Endothelial cell of umbilical vein (primary cell): Measurements from ENCODE around the gene JADE1. TPM values are rescaled to one million over a fixed set of nuclear protein-coding genes. Genes with fewer than 3 reads are reported as not detected.

Source experiments
- BruUV-seq: library from RNA; stranded (reverse); fragments of 400-500 nt; replicated peaks from 2 replicates; lab custom pipeline; 2021; lab: Mats Ljungman, UMichigan
- CTCF ChIA-PET: fragments of 300-600, 350-600 bp; sonication (Branson Sonifier 250); formaldehyde crosslinking; loops from one replicate; lab custom pipeline; 2021; ENCODE audit warnings: antibody characterized with exemption, inconsistent platforms; lab: Charles Lee
- POLR2A ChIA-PET: fragments of 300-600, 350-600 bp; sonication (Branson Sonifier 250); formaldehyde crosslinking; loops from one replicate; lab custom pipeline; 2021; ENCODE audit warnings: antibody characterized with exemption, inconsistent platforms; lab: Charles Lee
- DNase-seq: peaks from one replicate; pipeline ENCODE4 v3.0.0-alpha.2; 2011; ENCODE audit warnings: low read depth, low spot score
- FAIRE-seq: peaks from 2 replicates; lab custom pipeline; 2011; peaks lifted over from hg19 to GRCh38; lab: Jason Lieb, UNC
- H2AFZ ChIP-seq: 2 replicates; pipeline ENCODE4 v1.6.0; 2012; ENCODE audit warnings: low read depth, low read length, control low read depth, inconsistent platforms
- H3K27ac ChIP-seq: 2 replicates; pipeline ENCODE4 v1.5.1; 2011; ENCODE audit warnings: low read depth, mild to moderate bottlenecking, control low read depth, low read length, moderate library complexity; ENCODE audit not compliant: insufficient read depth
- H3K27me3 ChIP-seq, 2 experiments: 2 replicates each; pipeline versions ENCODE4 v1.6.0 to v1.6.1; 2011; ENCODE audit warnings: low read length in 2 of 2, mixed read lengths in 1 of 2; ENCODE audit not compliant: control insufficient read depth in 2 of 2, insufficient read depth in 2 of 2
- H3K36me3 ChIP-seq, 2 experiments: 2 replicates in 1 of 2; 3 replicates in 1 of 2; pipeline ENCODE4 v1.5.1; 2011; ENCODE audit warnings: low read length in 2 of 2, mild to moderate bottlenecking in 1 of 2, moderate library complexity in 1 of 2; ENCODE audit not compliant: control insufficient read depth in 2 of 2, insufficient read depth in 2 of 2; ENCODE audit errors: extremely low read depth in 1 of 2
- H3K4me1 ChIP-seq: 3 replicates; pipeline ENCODE4 v1.5.1; 2011; ENCODE audit warnings: mild to moderate bottlenecking, low read length; ENCODE audit not compliant: control insufficient read depth, insufficient read depth; ENCODE audit errors: extremely low read depth
- H3K4me2 ChIP-seq: 2 replicates; pipeline ENCODE4 v1.6.1; 2011; ENCODE audit warnings: low read length, control low read depth, mixed read lengths; ENCODE audit not compliant: insufficient read depth
- H3K4me3 ChIP-seq, 3 experiments: fragments of 200-600 bp in 1 of 3; sonication (generic), shearing (Covaris generic) in 1 of 3; replicated peaks in 1 of 3; 2 replicates each; pipeline ENCODE4 v1.5.1; 2011 to 2016; ENCODE audit warnings: control low read depth in 3 of 3, low read length in 3 of 3, mild to moderate bottlenecking in 2 of 3, inconsistent platforms in 1 of 3, low read depth in 1 of 3, moderate library complexity in 1 of 3; ENCODE audit not compliant: insufficient read depth in 1 of 3
- H3K79me2 ChIP-seq: 2 replicates; pipeline ENCODE4 v1.6.0; 2012; ENCODE audit warnings: low read length, inconsistent platforms; ENCODE audit not compliant: control insufficient read depth, insufficient read depth
- H3K9ac ChIP-seq: replicated peaks from 2 replicates; pipeline ENCODE3; 2011; ENCODE audit warnings: low read length, control low read depth; ENCODE audit not compliant: insufficient read depth; ENCODE audit errors: extremely low read depth
- H3K9me1 ChIP-seq: replicated peaks from 3 replicates; pipeline ENCODE4 v1.6.0; 2011; ENCODE audit warnings: mild to moderate bottlenecking, low read length; ENCODE audit not compliant: control insufficient read depth, insufficient read depth; ENCODE audit errors: extremely low read depth
- H3K9me3 ChIP-seq: replicated peaks from 2 replicates; pipeline ENCODE4 v1.5.1; 2012; ENCODE audit warnings: low read length, inconsistent platforms; ENCODE audit not compliant: control insufficient read depth, insufficient read depth
- H4K20me1 ChIP-seq: replicated peaks from 2 replicates; pipeline ENCODE3; 2011; ENCODE audit warnings: mild to moderate bottlenecking, low read length; ENCODE audit not compliant: control insufficient read depth, insufficient read depth; ENCODE audit errors: extremely low read depth
- EZH2 ChIP-seq: IDR thresholded peaks from 2 replicates; pipeline ENCODE4 v1.6.1; 2012; ENCODE audit warnings: borderline replicate concordance, low read depth, mild to moderate bottlenecking, moderate library complexity, low read length, inconsistent platforms; ENCODE audit not compliant: severe bottlenecking
- FOS ChIP-seq: IDR thresholded peaks from 2 replicates; pipeline ENCODE4 v1.6.1; 2011; ENCODE audit warnings: mild to moderate bottlenecking, low read length, moderate library complexity, borderline replicate concordance; ENCODE audit not compliant: insufficient read depth
- GATA2 ChIP-seq: IDR thresholded peaks from 2 replicates; pipeline ENCODE4 v1.7.0; 2011; ENCODE audit warnings: low read depth, mild to moderate bottlenecking, moderate library complexity, mixed read lengths, low read length; ENCODE audit not compliant: insufficient read length, insufficient read depth
- JUN ChIP-seq: IDR thresholded peaks from 2 replicates; pipeline ENCODE4 v1.6.1; 2011; ENCODE audit warnings: borderline replicate concordance, low read depth; ENCODE audit not compliant: insufficient read length, insufficient read depth
- MYC ChIP-seq: IDR thresholded peaks from one replicate; pipeline ENCODE4 v1.6.1; 2011; ENCODE audit warnings: mild to moderate bottlenecking, low read depth, low read length
- POLR2A ChIP-seq: IDR thresholded peaks from 2 replicates; pipeline ENCODE4 v1.6.1; 2012; ENCODE audit warnings: low read depth, mild to moderate bottlenecking, control low read depth, low read length
- POLR2AphosphoS5 ChIP-seq: IDR thresholded peaks from 2 replicates; pipeline ENCODE4 v1.6.1; 2012; ENCODE audit warnings: low read depth, mild to moderate bottlenecking, control low read depth, low read length, moderate library complexity; ENCODE audit not compliant: insufficient read depth
- dilution Hi-C: fragments of 300-500 bp; cut with MboI; formaldehyde crosslinking; loops from one replicate; pipeline ENCODE4 v1.15.0; 2019; ENCODE audit warnings: low sequenced_read_pairs; ENCODE audit not compliant: extremely low pct_ligation_motif_present
- intact Hi-C: fragments of 100-400 bp; cut with micrococcal nuclease; formaldehyde crosslinking; loops from one replicate; pipeline ENCODE4 v1.10.0; 2022
- polyA plus RNA-seq, 4 experiments: library from polyadenylated mRNA; depleted of rRNA in 3 of 4; stranded (reverse) in 3 of 4; unstranded in 1 of 4; fragments of >200 nt; gene quantifications; 2 replicates each; pipeline versions ENCODE4 v1.2.1 to v1.2.3, GENCODE V29; 2011 to 2012; ENCODE audit warnings: missing spikeins in 1 of 4
- total RNA-seq: library from RNA; stranded (reverse); gene quantifications from 2 replicates; pipeline ENCODE4 v1.2.3, GENCODE V29; 2021
- TF ChIP-seq, protein P1 (sequence below), 2 donors: IDR thresholded peaks; 1 replicate in 1 of 2; 2 replicates in 1 of 2; pipeline ENCODE4 v1.5.1; 2011; ENCODE audit warnings: low read length in 2 of 2, mild to moderate bottlenecking in 2 of 2, moderate library complexity in 2 of 2, control low read depth in 1 of 2, inconsistent platforms in 1 of 2, low read depth in 1 of 2; ENCODE audit not compliant: insufficient read depth in 1 of 2; ENCODE audit errors: extremely low read depth in 1 of 2
- TF ChIP-seq, protein P2 (sequence below): IDR thresholded peaks from 2 replicates; pipeline ENCODE4 v1.6.1; 2011; ENCODE audit not compliant: insufficient read depth, insufficient read length

The JADE1 gene
- total and polyA plus RNA-seq, 2 donors (not counting 3 experiments of a cell fraction or from before 2014, with no cell fraction given) = 13.6 to 45.6 TPM

DNA sequence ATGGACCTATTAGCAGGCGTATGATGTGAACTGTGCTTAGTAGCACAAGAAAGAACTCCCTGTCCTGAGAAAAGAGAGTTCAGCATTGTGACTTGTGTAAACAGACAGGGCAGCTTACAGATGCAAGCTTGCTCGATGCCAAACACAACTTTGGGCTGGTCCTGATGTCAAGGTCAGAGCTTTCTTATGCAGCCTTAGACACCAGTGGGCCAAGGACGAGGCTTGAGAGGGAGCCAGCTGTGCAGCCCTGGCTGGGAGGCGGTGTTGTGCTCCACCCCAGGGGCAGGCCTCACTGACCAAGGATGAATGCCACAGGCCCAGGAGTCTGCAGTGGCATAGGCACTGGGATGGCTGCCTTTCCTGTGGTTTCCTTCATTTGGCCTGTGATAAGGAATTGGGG, 35.4 kb downstream of the JADE1 start:
- ChIA-PET POLR2A (no interaction called here), CTCF (no interaction called here)
- BruUV-seq = no TSS peak
- no peaks in the 10 kb centered on the region for H4K20me1 ChIP-seq
- H2AFZ ChIP-seq = no peak overlapping the region
- H3K4me1 ChIP-seq = peaks cover 4% of the 10 kb centered on the region
- no peak overlapping the region for H3K27ac ChIP-seq
- peaks cover 36% of the 10 kb centered on the region for H3K79me2 ChIP-seq
- no peaks in the 10 kb centered on the region for H3K9me3 ChIP-seq
- H3K36me3 ChIP-seq = peaks cover 23 to 46% of the 10 kb centered on the region in 2 experiments
- no peak overlapping the region for H3K4me2 ChIP-seq
- H3K9ac ChIP-seq = no peak overlapping the region
- H3K27me3 ChIP-seq = no peaks in the 10 kb centered on the region
- no peak for TF ChIP-seq POLR2A
- dilution Hi-C loops = no loop called here
- FAIRE-seq (no peak), DNase-seq (no peak)
- H3K4me3 ChIP-seq = no peak overlapping the region
- intact Hi-C loops = no loop called here
- no peaks in the 10 kb centered on the region for H3K9me1 ChIP-seq

DNA sequence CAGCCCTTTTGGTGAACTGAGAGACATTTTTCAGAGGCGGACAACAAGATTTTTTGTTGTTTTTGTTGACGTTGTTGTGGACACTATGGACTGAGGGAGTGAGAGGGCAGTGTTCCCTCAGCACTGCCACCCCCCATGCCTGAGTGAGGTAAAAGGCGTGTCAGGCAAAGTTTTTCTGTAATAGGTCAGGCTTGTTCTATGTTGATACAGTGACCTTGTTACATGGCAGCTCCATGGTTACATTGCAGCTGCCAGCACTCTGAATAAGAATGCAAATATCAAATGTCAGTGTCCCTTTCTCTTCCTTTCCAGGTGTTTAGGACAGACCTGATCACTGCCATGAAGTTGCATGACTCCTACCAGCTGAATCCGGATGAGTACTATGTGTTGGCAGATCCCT, 36.6 kb downstream of the JADE1 start:
- BruUV-seq = no TSS peak
- ChIA-PET CTCF (no interaction called here), POLR2A (no interaction called here)
- H4K20me1 ChIP-seq = no peaks in the 10 kb centered on the region
- H3K4me1 ChIP-seq = no peaks in the 10 kb centered on the region
- H3K36me3 ChIP-seq = peaks cover 23 to 50% of the 10 kb centered on the region in 2 experiments
- no peaks in the 10 kb centered on the region for H3K9me3 ChIP-seq
- no peak for TF ChIP-seq POLR2A
- TF ChIP-seq MYC = no peak
- TF ChIP-seq JUN = no peak
- TF ChIP-seq GATA2 = no peak
- no peak for TF ChIP-seq EZH2
- TF ChIP-seq, protein P1, sequence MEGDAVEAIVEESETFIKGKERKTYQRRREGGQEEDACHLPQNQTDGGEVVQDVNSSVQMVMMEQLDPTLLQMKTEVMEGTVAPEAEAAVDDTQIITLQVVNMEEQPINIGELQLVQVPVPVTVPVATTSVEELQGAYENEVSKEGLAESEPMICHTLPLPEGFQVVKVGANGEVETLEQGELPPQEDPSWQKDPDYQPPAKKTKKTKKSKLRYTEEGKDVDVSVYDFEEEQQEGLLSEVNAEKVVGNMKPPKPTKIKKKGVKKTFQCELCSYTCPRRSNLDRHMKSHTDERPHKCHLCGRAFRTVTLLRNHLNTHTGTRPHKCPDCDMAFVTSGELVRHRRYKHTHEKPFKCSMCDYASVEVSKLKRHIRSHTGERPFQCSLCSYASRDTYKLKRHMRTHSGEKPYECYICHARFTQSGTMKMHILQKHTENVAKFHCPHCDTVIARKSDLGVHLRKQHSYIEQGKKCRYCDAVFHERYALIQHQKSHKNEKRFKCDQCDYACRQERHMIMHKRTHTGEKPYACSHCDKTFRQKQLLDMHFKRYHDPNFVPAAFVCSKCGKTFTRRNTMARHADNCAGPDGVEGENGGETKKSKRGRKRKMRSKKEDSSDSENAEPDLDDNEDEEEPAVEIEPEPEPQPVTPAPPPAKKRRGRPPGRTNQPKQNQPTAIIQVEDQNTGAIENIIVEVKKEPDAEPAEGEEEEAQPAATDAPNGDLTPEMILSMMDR (IDR thresholded peaks at IDR 0.05; ENCODE audit: extremely low read depth in 1 of 2, insufficient read depth in 1 of 2, low read depth in 1 of 2, low read length in 2 of 2) = no peak
- no peak for TF ChIP-seq POLR2AphosphoS5
- TF ChIP-seq, protein P2, sequence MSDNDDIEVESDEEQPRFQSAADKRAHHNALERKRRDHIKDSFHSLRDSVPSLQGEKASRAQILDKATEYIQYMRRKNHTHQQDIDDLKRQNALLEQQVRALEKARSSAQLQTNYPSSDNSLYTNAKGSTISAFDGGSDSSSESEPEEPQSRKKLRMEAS = no peak
- TF ChIP-seq FOS = no peak
- H3K4me3 ChIP-seq = no peak overlapping the region
- H3K9ac ChIP-seq = no peak overlapping the region
- H3K9me1 ChIP-seq = no peaks in the 10 kb centered on the region
- H3K27ac ChIP-seq = no peak overlapping the region
- peaks cover 27% of the 10 kb centered on the region for H3K79me2 ChIP-seq
- H2AFZ ChIP-seq = no peak overlapping the region
- DNase-seq = no peak
- H3K27me3 ChIP-seq = no peaks in the 10 kb centered on the region
- FAIRE-seq = no peak
- H3K4me2 ChIP-seq = no peak overlapping the region
- dilution Hi-C loops = no loop called here
- intact Hi-C loops = no loop called here
